Thyroid gland (tissue), 4 donors: ENCODE results near the gene FER. TPM values are rescaled to one million over a fixed set of nuclear protein-coding genes. Genes with fewer than 3 reads are reported as not detected.

Experiments used
- DNase-seq, 2 donors: peaks; one replicate each; pipeline ENCODE4 v3.0.0-alpha.2; 2019
- H3K27ac ChIP-seq, 3 donors: fragments of 200-600 bp; sonication (generic); 1 replicate in 2 of 3; 2 replicates in 1 of 3; pipeline ENCODE4 v1.5.1; 2016 to 2019; ENCODE audit warnings: mild to moderate bottlenecking in 1 of 3, moderate library complexity in 1 of 3
- H3K27me3 ChIP-seq: fragments of 200-600 bp; sonication (generic); one replicate; pipeline ENCODE4 v1.5.1; 2019
- H3K36me3 ChIP-seq, 2 donors: fragments of 200-600 bp; sonication (generic); one replicate each; pipeline ENCODE4 v1.5.1; 2016 to 2019
- H3K4me1 ChIP-seq, 2 donors: fragments of 200-600 bp; sonication (generic); one replicate each; pipeline ENCODE4 v1.5.1; 2017 to 2019
- H3K4me3 ChIP-seq, 3 donors: fragments of 200-600 bp; sonication (generic); replicated peaks in 1 of 3; 1 replicate in 2 of 3; 2 replicates in 1 of 3; pipeline ENCODE4 v1.5.1; 2016; ENCODE audit warnings: mild to moderate bottlenecking in 1 of 3
- H3K9me3 ChIP-seq: fragments of 200-600 bp; sonication (generic); one replicate; pipeline ENCODE4 v1.5.1; 2017
- POLR2A ChIP-seq, 2 donors: fragments of 450-650 bp; IDR thresholded peaks; one replicate each; pipeline ENCODE4 v1.6.1; 2017; ENCODE audit warnings: antibody characterized with exemption in 2 of 2, mild to moderate bottlenecking in 2 of 2, moderate library complexity in 1 of 2
- WGBS, 2 donors: methylation state at CpG; one replicate each; pipeline ENCODE4 v1.1.5; 2017; 5-methylcytosine and 5-hydroxymethylcytosine counted together
- intact Hi-C: fragments of 100-400 bp; cut with DNase I; formaldehyde crosslinking; loops from one replicate; pipeline ENCODE4 v1.15.1; 2023
- total RNA-seq, 4 donors: library from RNA; depleted of rRNA; stranded (reverse); fragments of >200 nt; gene quantifications; one replicate each; pipeline ENCODE4 v1.2.3, GENCODE V29; 2016
- TF ChIP-seq, protein P1 (sequence below), 6 experiments: fragments of 200-600 bp in 3 of 6; fragments of 450-650 bp in 3 of 6; sonication (generic) in 3 of 6; IDR thresholded peaks; one replicate each; pipeline ENCODE4 v1.5.1; 2016 to 2019; ENCODE audit warnings: antibody characterized with exemption in 6 of 6, mild to moderate bottlenecking in 2 of 6, inconsistent platforms in 1 of 6, moderate library complexity in 1 of 6

The FER gene
- total RNA-seq, 4 donors from 2014 or later, result 38.8 to 79.1 (median 45.2) TPM

- Histone ChIP-seq H3K4me1 (no peaks in the 10 kb centered on the region), H3K4me3 (no peak overlapping the region), H3K36me3 (no peaks in the 10 kb centered on the region), H3K27me3 (no peaks in the 10 kb centered on the region), H3K27ac (no peak overlapping the region), H3K9me3 (no peaks in the 10 kb centered on the region)
- intact Hi-C loops, result no loop called here
- 95 to 96% methylated on average over 3 of the region's 3 CpGs for WGBS, 2 donors
- DNase-seq, result no peak
- TF ChIP-seq POLR2A (IDR thresholded peaks at IDR 0.05), result no peak
- TF ChIP-seq, protein P1, sequence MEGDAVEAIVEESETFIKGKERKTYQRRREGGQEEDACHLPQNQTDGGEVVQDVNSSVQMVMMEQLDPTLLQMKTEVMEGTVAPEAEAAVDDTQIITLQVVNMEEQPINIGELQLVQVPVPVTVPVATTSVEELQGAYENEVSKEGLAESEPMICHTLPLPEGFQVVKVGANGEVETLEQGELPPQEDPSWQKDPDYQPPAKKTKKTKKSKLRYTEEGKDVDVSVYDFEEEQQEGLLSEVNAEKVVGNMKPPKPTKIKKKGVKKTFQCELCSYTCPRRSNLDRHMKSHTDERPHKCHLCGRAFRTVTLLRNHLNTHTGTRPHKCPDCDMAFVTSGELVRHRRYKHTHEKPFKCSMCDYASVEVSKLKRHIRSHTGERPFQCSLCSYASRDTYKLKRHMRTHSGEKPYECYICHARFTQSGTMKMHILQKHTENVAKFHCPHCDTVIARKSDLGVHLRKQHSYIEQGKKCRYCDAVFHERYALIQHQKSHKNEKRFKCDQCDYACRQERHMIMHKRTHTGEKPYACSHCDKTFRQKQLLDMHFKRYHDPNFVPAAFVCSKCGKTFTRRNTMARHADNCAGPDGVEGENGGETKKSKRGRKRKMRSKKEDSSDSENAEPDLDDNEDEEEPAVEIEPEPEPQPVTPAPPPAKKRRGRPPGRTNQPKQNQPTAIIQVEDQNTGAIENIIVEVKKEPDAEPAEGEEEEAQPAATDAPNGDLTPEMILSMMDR (IDR thresholded peaks at IDR 0.05), result no peak
Observed at GRCh38 chr5:108801301-108801700, 53.6 kb downstream of the FER start.

GRCh38 chr5:108801776-108802175 is 54.1 kb downstream of the FER start:
- Histone ChIP-seq H3K27me3 (no peaks in the 10 kb centered on the region), H3K9me3 (no peaks in the 10 kb centered on the region), H3K27ac (no peak overlapping the region), H3K4me3 (no peak overlapping the region), H3K36me3 (no peaks in the 10 kb centered on the region), H3K4me1 (no peaks in the 10 kb centered on the region)
- DNase-seq, result no peak
- intact Hi-C loops, result no loop called here
- 91 to 93% methylated on average over 4 of the region's 4 CpGs for WGBS, 2 donors
- TF ChIP-seq, protein P1 (IDR thresholded peaks at IDR 0.05), result no peak
- TF ChIP-seq POLR2A (IDR thresholded peaks at IDR 0.05), result no peak

- WGBS, 2 donors, result 94 to 100% methylated on average over 3 of the region's 3 CpGs
- no peak for TF ChIP-seq POLR2A (IDR thresholded peaks at IDR 0.05)
- TF ChIP-seq, protein P1 (IDR thresholded peaks at IDR 0.05), result no peak
- Histone ChIP-seq H3K4me3 (no peak overlapping the region), H3K27me3 (no peaks in the 10 kb centered on the region), H3K9me3 (no peaks in the 10 kb centered on the region), H3K4me1 (no peaks in the 10 kb centered on the region), H3K27ac (no peak overlapping the region), H3K36me3 (no peaks in the 10 kb centered on the region)
- intact Hi-C loops, result no loop called here
- DNase-seq, result no peak
Observed at GRCh38 chr5:108810717-108811116, 63.0 kb downstream of the FER start.

GRCh38 chr5:108813673-108814072 is 66.0 kb downstream of the FER start:
- no peaks in the 10 kb centered on the region for H3K27me3 ChIP-seq
- H3K27ac ChIP-seq, result no peak overlapping the region
- intact Hi-C loops, result no loop called here
- TF ChIP-seq, protein P1 (IDR thresholded peaks at IDR 0.05), result no peak
- TF ChIP-seq POLR2A (IDR thresholded peaks at IDR 0.05), result no peak
- H3K9me3 ChIP-seq, result no peaks in the 10 kb centered on the region
- no peak for DNase-seq
- 79 to 83% methylated on average over 3 of the region's 3 CpGs for WGBS, 2 donors
- H3K36me3 ChIP-seq, result no peaks in the 10 kb centered on the region
- H3K4me3 ChIP-seq, result no peak overlapping the region
- H3K4me1 ChIP-seq, result no peaks in the 10 kb centered on the region

- Histone ChIP-seq H3K27ac (no peak overlapping the region), H3K4me1 (no peaks in the 10 kb centered on the region), H3K9me3 (no peaks in the 10 kb centered on the region), H3K4me3 (no peak overlapping the region), H3K27me3 (no peaks in the 10 kb centered on the region), H3K36me3 (no peaks in the 10 kb centered on the region)
- intact Hi-C loops, result no loop called here
- no peak for TF ChIP-seq POLR2A (IDR thresholded peaks at IDR 0.05)
- TF ChIP-seq, protein P1 (IDR thresholded peaks at IDR 0.05), result no peak
- DNase-seq, result no peak
- 85 to 91% methylated on average over 4 of the region's 4 CpGs for WGBS, 2 donors
Observed at GRCh38 chr5:108814551-108814950, 66.9 kb downstream of the FER start.
